GM21515 (cell line): Measurements from ENCODE around the gene ELF3.
"Not testable (repeated sequence)": the region's sequence is repeated elsewhere in the genome, so short reads cannot be mapped to it uniquely, and the experiment has no call there.

ENCODE experiments used
- ATAC-seq: cut with Tn5 transposase; IDR thresholded peaks from one replicate; pipeline ENCODE4 v1.9.1; 2021; ENCODE audit not compliant: unreplicated experiment

ELF3 gene

GRCh38 chr1:202010180-202011015, at the start of gene ELF3:
ELF3 (plus strand) TSS chr1:202010587; CDS start chr1:202011137, 550 bp downstream.
- peak; percentile 66 for ATAC-seq

GRCh38 chr1:201962382-201962781, 48.0 kb upstream of the ELF3 start:
- ATAC-seq, result not testable (repeated sequence)

GRCh38 chr1:201964261-201964660, 46.1 kb upstream of the ELF3 start:
- ATAC-seq, result no peak

GRCh38 chr1:201966171-201966570, 44.2 kb upstream of the ELF3 start:
- ATAC-seq, result no peak

- no peak for ATAC-seq
Measured at GRCh38 chr1:201968202-201968925, 42.0 kb upstream of the ELF3 start.

GRCh38 chr1:201970334-201971159, 39.8 kb upstream of the ELF3 start:
- no peak for ATAC-seq

GRCh38 chr1:201982082-201982622, 28.2 kb upstream of the ELF3 start:
- ATAC-seq, result peak; percentile 76

GRCh38 chr1:201982623-201983379, 27.6 kb upstream of the ELF3 start, which contains the start of gene RNPEP:
RNPEP (plus strand) TSS chr1:201982648; CDS start chr1:201982667, 19 bp downstream.
- peak; percentile 58 for ATAC-seq

GRCh38 chr1:201983380-201983805, 27.0 kb upstream of the ELF3 start:
- no peak for ATAC-seq

- no peak for ATAC-seq
Measured at GRCh38 chr1:201984446-201984845, 25.9 kb upstream of the ELF3 start.

GRCh38 chr1:201985355-201985754, 25.0 kb upstream of the ELF3 start:
- ATAC-seq, result no peak

- ATAC-seq, result no peak
Measured at GRCh38 chr1:201988601-201989000, 21.8 kb upstream of the ELF3 start.

- no peak for ATAC-seq
Measured at GRCh38 chr1:201989354-201990128, 20.8 kb upstream of the ELF3 start.

GRCh38 chr1:201990427-201990826, 20.0 kb upstream of the ELF3 start:
- no peak for ATAC-seq

- no peak for ATAC-seq
Measured at GRCh38 chr1:201999625-202000238, 10.7 kb upstream of the ELF3 start.

GRCh38 chr1:202002507-202002906, 7.9 kb upstream of the ELF3 start:
- ATAC-seq, result no peak

GRCh38 chr1:202004711-202005110, 5.7 kb upstream of the ELF3 start:
- ATAC-seq, result no peak

- no peak for ATAC-seq
Measured at GRCh38 chr1:202005958-202006357, 4.4 kb upstream of the ELF3 start.

- no peak for ATAC-seq
Measured at GRCh38 chr1:202007304-202007703, 3.1 kb upstream of the ELF3 start.
